GM12878 (cell line): ENCODE data around the gene CNTN2.

Source experiments
- ZBTB4 ChIP-seq: fragments of 450-650 bp; formaldehyde crosslinking; IDR thresholded peaks from 2 replicates; pipeline ENCODE4 v1.4.0; 2022; ENCODE audit warnings: mild to moderate bottlenecking, moderate library complexity
- ZNF384 ChIP-seq: IDR thresholded peaks from 2 replicates; pipeline ENCODE4 v1.6.1; 2012; ENCODE audit warnings: low read depth, mild to moderate bottlenecking, low read length, improper control_type of control experiment, borderline replicate concordance
- TF ChIP-seq, protein P1 (sequence below), 3 experiments: IDR thresholded peaks in 2 of 3; conservative IDR thresholded peaks in 1 of 3; 2 replicates each; pipeline ENCODE4 v1.5.1; 2011; ENCODE audit warnings: low read depth in 3 of 3, low read length in 3 of 3, mild to moderate bottlenecking in 3 of 3, control low read depth in 2 of 3, moderate library complexity in 2 of 3, inconsistent platforms in 1 of 3, mixed read lengths in 1 of 3; ENCODE audit not compliant: control insufficient read depth in 2 of 3, insufficient read depth in 1 of 3; ENCODE audit errors: extremely low read depth in 1 of 3

DNA sequence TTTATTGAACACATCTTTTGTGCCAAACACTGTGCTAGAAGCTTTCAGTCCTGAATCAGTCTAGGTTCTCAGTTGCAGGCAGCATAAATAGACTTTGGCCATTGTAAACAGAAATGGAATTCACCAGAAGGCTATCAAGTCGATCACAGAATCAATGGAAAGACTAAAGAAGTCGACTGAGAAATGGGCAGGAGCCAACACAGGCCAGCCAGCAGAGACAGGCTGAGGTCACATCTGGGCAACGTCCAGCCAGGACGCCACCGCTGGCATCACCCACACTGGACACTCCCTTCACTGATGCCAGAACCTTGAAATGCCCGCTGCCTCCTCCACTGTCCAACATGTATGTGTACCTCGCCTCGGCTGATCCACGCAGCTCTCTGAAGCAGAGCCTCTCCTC, 5.5 kb upstream of the CNTN2 start:
- TF ChIP-seq ZNF384, result no peak
- no peak for TF ChIP-seq ZBTB4 (CRISPR knock-in tag)
- TF ChIP-seq, protein P1, sequence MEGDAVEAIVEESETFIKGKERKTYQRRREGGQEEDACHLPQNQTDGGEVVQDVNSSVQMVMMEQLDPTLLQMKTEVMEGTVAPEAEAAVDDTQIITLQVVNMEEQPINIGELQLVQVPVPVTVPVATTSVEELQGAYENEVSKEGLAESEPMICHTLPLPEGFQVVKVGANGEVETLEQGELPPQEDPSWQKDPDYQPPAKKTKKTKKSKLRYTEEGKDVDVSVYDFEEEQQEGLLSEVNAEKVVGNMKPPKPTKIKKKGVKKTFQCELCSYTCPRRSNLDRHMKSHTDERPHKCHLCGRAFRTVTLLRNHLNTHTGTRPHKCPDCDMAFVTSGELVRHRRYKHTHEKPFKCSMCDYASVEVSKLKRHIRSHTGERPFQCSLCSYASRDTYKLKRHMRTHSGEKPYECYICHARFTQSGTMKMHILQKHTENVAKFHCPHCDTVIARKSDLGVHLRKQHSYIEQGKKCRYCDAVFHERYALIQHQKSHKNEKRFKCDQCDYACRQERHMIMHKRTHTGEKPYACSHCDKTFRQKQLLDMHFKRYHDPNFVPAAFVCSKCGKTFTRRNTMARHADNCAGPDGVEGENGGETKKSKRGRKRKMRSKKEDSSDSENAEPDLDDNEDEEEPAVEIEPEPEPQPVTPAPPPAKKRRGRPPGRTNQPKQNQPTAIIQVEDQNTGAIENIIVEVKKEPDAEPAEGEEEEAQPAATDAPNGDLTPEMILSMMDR (IDR thresholded peaks at IDR 0.05 in 2 of 3, conservative IDR thresholded peaks at IDR 0.05 in 1 of 3; ENCODE audit: control insufficient read depth in 2 of 3, extremely low read depth in 1 of 3, insufficient read depth in 1 of 3, low read depth in 3 of 3, low read length in 3 of 3), result no peak
